ENCODE results near the gene MLXIP. TPM values are rescaled to one million over a fixed set of nuclear protein-coding genes. Genes with fewer than 3 reads are reported as not detected.
A peak's percentile ranks its signal among the peaks of the same experiment; 100 is the strongest.

MLXIP gene
- total RNA-seq, 1 experiment from 2014 or later, result 124 TPM

- intact Hi-C loops (cut with micrococcal nuclease; ENCODE audit: unreplicated experiment) (no loop called here), in situ Hi-C loops (cut with HindIII; ENCODE audit: low pct_unique_long_range_greater_than_20kb, low sequenced_read_pairs) (no loop called here)
- H3K4me1 ChIP-seq (ENCODE audit: control insufficient read depth, insufficient read depth, low read length), result peaks cover 37% of the 10 kb centered on the region
- ATAC-seq (no peak), DNase-seq (ENCODE audit: low read depth, low spot score) (no peak)
- TF ChIP-seq, protein P1, sequence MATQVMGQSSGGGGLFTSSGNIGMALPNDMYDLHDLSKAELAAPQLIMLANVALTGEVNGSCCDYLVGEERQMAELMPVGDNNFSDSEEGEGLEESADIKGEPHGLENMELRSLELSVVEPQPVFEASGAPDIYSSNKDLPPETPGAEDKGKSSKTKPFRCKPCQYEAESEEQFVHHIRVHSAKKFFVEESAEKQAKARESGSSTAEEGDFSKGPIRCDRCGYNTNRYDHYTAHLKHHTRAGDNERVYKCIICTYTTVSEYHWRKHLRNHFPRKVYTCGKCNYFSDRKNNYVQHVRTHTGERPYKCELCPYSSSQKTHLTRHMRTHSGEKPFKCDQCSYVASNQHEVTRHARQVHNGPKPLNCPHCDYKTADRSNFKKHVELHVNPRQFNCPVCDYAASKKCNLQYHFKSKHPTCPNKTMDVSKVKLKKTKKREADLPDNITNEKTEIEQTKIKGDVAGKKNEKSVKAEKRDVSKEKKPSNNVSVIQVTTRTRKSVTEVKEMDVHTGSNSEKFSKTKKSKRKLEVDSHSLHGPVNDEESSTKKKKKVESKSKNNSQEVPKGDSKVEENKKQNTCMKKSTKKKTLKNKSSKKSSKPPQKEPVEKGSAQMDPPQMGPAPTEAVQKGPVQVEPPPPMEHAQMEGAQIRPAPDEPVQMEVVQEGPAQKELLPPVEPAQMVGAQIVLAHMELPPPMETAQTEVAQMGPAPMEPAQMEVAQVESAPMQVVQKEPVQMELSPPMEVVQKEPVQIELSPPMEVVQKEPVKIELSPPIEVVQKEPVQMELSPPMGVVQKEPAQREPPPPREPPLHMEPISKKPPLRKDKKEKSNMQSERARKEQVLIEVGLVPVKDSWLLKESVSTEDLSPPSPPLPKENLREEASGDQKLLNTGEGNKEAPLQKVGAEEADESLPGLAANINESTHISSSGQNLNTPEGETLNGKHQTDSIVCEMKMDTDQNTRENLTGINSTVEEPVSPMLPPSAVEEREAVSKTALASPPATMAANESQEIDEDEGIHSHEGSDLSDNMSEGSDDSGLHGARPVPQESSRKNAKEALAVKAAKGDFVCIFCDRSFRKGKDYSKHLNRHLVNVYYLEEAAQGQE (IDR thresholded peaks at IDR 0.05; ENCODE audit: insufficient read depth in 1 of 2, low read depth in 2 of 2, low read length in 1 of 2), result no peak
- TF ChIP-seq TCF7L2 (IDR thresholded peaks at IDR 0.05; ENCODE audit: low read depth, low read length) (no peak), POLR2AphosphoS5 (IDR thresholded peaks at IDR 0.05; ENCODE audit: low read depth, low read length) (no peak), SIN3A (IDR thresholded peaks at IDR 0.05; ENCODE audit: borderline replicate concordance, insufficient read depth, low read depth, low read length) (no peak)
- TF ChIP-seq, protein P2, sequence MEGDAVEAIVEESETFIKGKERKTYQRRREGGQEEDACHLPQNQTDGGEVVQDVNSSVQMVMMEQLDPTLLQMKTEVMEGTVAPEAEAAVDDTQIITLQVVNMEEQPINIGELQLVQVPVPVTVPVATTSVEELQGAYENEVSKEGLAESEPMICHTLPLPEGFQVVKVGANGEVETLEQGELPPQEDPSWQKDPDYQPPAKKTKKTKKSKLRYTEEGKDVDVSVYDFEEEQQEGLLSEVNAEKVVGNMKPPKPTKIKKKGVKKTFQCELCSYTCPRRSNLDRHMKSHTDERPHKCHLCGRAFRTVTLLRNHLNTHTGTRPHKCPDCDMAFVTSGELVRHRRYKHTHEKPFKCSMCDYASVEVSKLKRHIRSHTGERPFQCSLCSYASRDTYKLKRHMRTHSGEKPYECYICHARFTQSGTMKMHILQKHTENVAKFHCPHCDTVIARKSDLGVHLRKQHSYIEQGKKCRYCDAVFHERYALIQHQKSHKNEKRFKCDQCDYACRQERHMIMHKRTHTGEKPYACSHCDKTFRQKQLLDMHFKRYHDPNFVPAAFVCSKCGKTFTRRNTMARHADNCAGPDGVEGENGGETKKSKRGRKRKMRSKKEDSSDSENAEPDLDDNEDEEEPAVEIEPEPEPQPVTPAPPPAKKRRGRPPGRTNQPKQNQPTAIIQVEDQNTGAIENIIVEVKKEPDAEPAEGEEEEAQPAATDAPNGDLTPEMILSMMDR (IDR thresholded peaks at IDR 0.05), result no peak
- no TSS peak for BruUV-seq (replicated peaks)
- peak overlapping the region; percentile 91 for H3K27ac ChIP-seq (ENCODE audit: low read length)
- H3K4me3 ChIP-seq (ENCODE audit: low read depth in 2 of 2, low read length in 2 of 2), result peak overlapping the region; percentile 62 to 76
- no peaks in the 10 kb centered on the region for H3K9me3 ChIP-seq (ENCODE audit: control insufficient read depth, insufficient read depth, low read depth, low read length)
- ChIA-PET CTCF (interaction anchor here (0.5 kb wide), 1 partner anchor 39 kb away, joined by 3 read pairs; no protein-coding TSS in a partner anchor), POLR2A (interaction anchor here (1.0 kb wide), 1 partner anchor 12 kb away, joined by 3 read pairs; no protein-coding TSS in a partner anchor)
- H3K36me3 ChIP-seq (ENCODE audit: control insufficient read depth, insufficient read depth, low read length), result peaks cover 8% of the 10 kb centered on the region; the same call in 1 of the 2 replicates
- H3K27me3 ChIP-seq (ENCODE audit: control insufficient read depth, insufficient read depth, low read length), result no peaks in the 10 kb centered on the region
Observed at GRCh38 chr12:122082621-122083356, 4.2 kb downstream of the MLXIP start.

GRCh38 chr12:122084857-122085405, 6.4 kb downstream of the MLXIP start:
- intact Hi-C loops (cut with micrococcal nuclease; ENCODE audit: unreplicated experiment) (no loop called here), in situ Hi-C loops (cut with HindIII; ENCODE audit: low pct_unique_long_range_greater_than_20kb, low sequenced_read_pairs) (no loop called here)
- Histone ChIP-seq H3K4me1 (ENCODE audit: control insufficient read depth, insufficient read depth, low read length) (peaks cover 57% of the 10 kb centered on the region), H3K36me3 (ENCODE audit: control insufficient read depth, insufficient read depth, low read length) (peaks cover 8% of the 10 kb centered on the region; the same call in 1 of the 2 replicates), H3K27me3 (ENCODE audit: control insufficient read depth, insufficient read depth, low read length) (no peaks in the 10 kb centered on the region), H3K4me3 (ENCODE audit: low read depth in 2 of 2, low read length in 2 of 2) (no peak overlapping the region), H3K9me3 (ENCODE audit: control insufficient read depth, insufficient read depth, low read depth, low read length) (no peaks in the 10 kb centered on the region), H3K27ac (ENCODE audit: low read length) (peak overlapping the region; percentile 34; the same call in 1 of the 2 replicates)
- DNase-seq (ENCODE audit: low read depth, low spot score), result no peak
- BruUV-seq (replicated peaks), result no TSS peak
- no peak for ATAC-seq
- ChIA-PET CTCF (no interaction called here), POLR2A (no interaction called here)
- TF ChIP-seq TCF7L2 (IDR thresholded peaks at IDR 0.05; ENCODE audit: low read depth, low read length) (no peak), POLR2AphosphoS5 (IDR thresholded peaks at IDR 0.05; ENCODE audit: low read depth, low read length) (no peak), SIN3A (IDR thresholded peaks at IDR 0.05; ENCODE audit: borderline replicate concordance, insufficient read depth, low read depth, low read length) (no peak)
- TF ChIP-seq, protein P1 (IDR thresholded peaks at IDR 0.05; ENCODE audit: insufficient read depth in 1 of 2, low read depth in 2 of 2, low read length in 1 of 2), result no peak
- TF ChIP-seq, protein P2 (IDR thresholded peaks at IDR 0.05), result no peak

Measured in Panc1 (cell line).